Stomach smooth muscle (tissue), 2 donors: ENCODE measurements around the gene TOGARAM1.

Experiments used
- H3K27ac ChIP-seq: one replicate; pipeline ENCODE4 v1.7.0; 2013; ENCODE audit warnings: mild to moderate bottlenecking, low read length, inconsistent platforms
- H3K27me3 ChIP-seq, 2 donors: one replicate each; pipeline ENCODE4 v1.7.0; 2013; ENCODE audit warnings: low read length in 2 of 2; ENCODE audit not compliant: insufficient read depth in 2 of 2, control insufficient read depth in 1 of 2
- H3K36me3 ChIP-seq, 2 donors: one replicate each; pipeline ENCODE4 v1.7.0; 2013; ENCODE audit warnings: low read length in 2 of 2; ENCODE audit not compliant: control insufficient read depth in 2 of 2, insufficient read depth in 2 of 2
- H3K4me1 ChIP-seq: one replicate; pipeline ENCODE4 v1.7.0; 2013; ENCODE audit warnings: low read length; ENCODE audit not compliant: control insufficient read depth, insufficient read depth
- H3K4me3 ChIP-seq, 2 donors: one replicate each; pipeline ENCODE4 v1.7.0; 2013; ENCODE audit warnings: low read length in 2 of 2
- H3K9ac ChIP-seq, 2 donors: one replicate each; pipeline ENCODE4 v1.7.0; 2013; ENCODE audit warnings: low read length in 2 of 2, mild to moderate bottlenecking in 1 of 2
- H3K9me3 ChIP-seq, 2 donors: one replicate each; pipeline ENCODE4 v1.7.0; 2013; ENCODE audit warnings: low read length in 2 of 2; ENCODE audit not compliant: control insufficient read depth in 2 of 2
- donor health status: healthy.
- donor health status: Pancreatic carcinoma.

The TOGARAM1 gene

GRCh38 chr14:44963775-44964380, 1.9 kb downstream of the TOGARAM1 start:
- H3K27ac ChIP-seq, result no peak overlapping the region

GRCh38 chr14:44966601-44967336, 4.8 kb downstream of the TOGARAM1 start:
- Histone ChIP-seq H3K9ac (no peak overlapping the region), H3K4me3 (peak overlapping the region; percentile 1 to 44), H3K27ac (no peak overlapping the region), H3K27me3 (no peaks in the 10 kb centered on the region), H3K9me3 (no peaks in the 10 kb centered on the region), H3K4me1 (peaks cover 14% of the 10 kb centered on the region), H3K36me3 (no peaks in the 10 kb centered on the region)

More at GRCh38 chr14:44963775-44964380, 1.9 kb downstream of the TOGARAM1 start:
- H3K9ac ChIP-seq, result peak overlapping the region; percentile 79 to 80
- H3K4me1 ChIP-seq, result peaks cover 14% of the 10 kb centered on the region
- H3K36me3 ChIP-seq, result no peaks in the 10 kb centered on the region
- H3K9me3 ChIP-seq, result no peaks in the 10 kb centered on the region
- H3K4me3 ChIP-seq, result peak overlapping the region; percentile 97 to 99
- H3K27me3 ChIP-seq, result no peaks in the 10 kb centered on the region

GRCh38 chr14:44968714-44969113, 6.7 kb downstream of the TOGARAM1 start:
- Histone ChIP-seq H3K36me3 (no peaks in the 10 kb centered on the region), H3K9me3 (no peaks in the 10 kb centered on the region), H3K27me3 (no peaks in the 10 kb centered on the region), H3K9ac (no peak overlapping the region), H3K27ac (no peak overlapping the region), H3K4me1 (peaks cover 5% of the 10 kb centered on the region), H3K4me3 (no peak overlapping the region)

GRCh38 chr14:44970907-44971306, 8.9 kb downstream of the TOGARAM1 start:
- no peaks in the 10 kb centered on the region for H3K9me3 ChIP-seq
- no peak overlapping the region for H3K4me3 ChIP-seq
- no peak overlapping the region for H3K9ac ChIP-seq
- no peaks in the 10 kb centered on the region for H3K36me3 ChIP-seq
- no peaks in the 10 kb centered on the region for H3K4me1 ChIP-seq
- no peaks in the 10 kb centered on the region for H3K27me3 ChIP-seq
- no peak overlapping the region for H3K27ac ChIP-seq

- H3K36me3 ChIP-seq, result no peaks in the 10 kb centered on the region
- H3K4me1 ChIP-seq, result no peaks in the 10 kb centered on the region
- H3K27ac ChIP-seq, result no peak overlapping the region
- H3K9ac ChIP-seq, result no peak overlapping the region
- H3K27me3 ChIP-seq, result no peaks in the 10 kb centered on the region
- no peak overlapping the region for H3K4me3 ChIP-seq
- no peaks in the 10 kb centered on the region for H3K9me3 ChIP-seq
Observed at GRCh38 chr14:44971459-44971858, 9.5 kb downstream of the TOGARAM1 start.

GRCh38 chr14:44979273-44979672, 17.3 kb downstream of the TOGARAM1 start:
- Histone ChIP-seq H3K4me3 (no peak overlapping the region), H3K27me3 (no peaks in the 10 kb centered on the region), H3K36me3 (no peaks in the 10 kb centered on the region), H3K4me1 (no peaks in the 10 kb centered on the region), H3K27ac (no peak overlapping the region), H3K9me3 (no peaks in the 10 kb centered on the region), H3K9ac (no peak overlapping the region)

- no peak overlapping the region for H3K27ac ChIP-seq
- no peaks in the 10 kb centered on the region for H3K4me1 ChIP-seq
- H3K9ac ChIP-seq, result no peak overlapping the region
- H3K4me3 ChIP-seq, result no peak overlapping the region
- H3K9me3 ChIP-seq, result no peaks in the 10 kb centered on the region
- no peaks in the 10 kb centered on the region for H3K27me3 ChIP-seq
- H3K36me3 ChIP-seq, result no peaks in the 10 kb centered on the region
Observed at GRCh38 chr14:44979740-44980356, 17.9 kb downstream of the TOGARAM1 start.

GRCh38 chr14:44981198-44981597, 19.2 kb downstream of the TOGARAM1 start:
- no peaks in the 10 kb centered on the region for H3K36me3 ChIP-seq
- no peaks in the 10 kb centered on the region for H3K9me3 ChIP-seq
- H3K27me3 ChIP-seq, result no peaks in the 10 kb centered on the region
- H3K9ac ChIP-seq, result no peak overlapping the region
- H3K27ac ChIP-seq, result no peak overlapping the region
- H3K4me1 ChIP-seq, result no peaks in the 10 kb centered on the region
- no peak overlapping the region for H3K4me3 ChIP-seq

GRCh38 chr14:44982594-44982993, 20.6 kb downstream of the TOGARAM1 start:
- Histone ChIP-seq H3K4me3 (no peak overlapping the region), H3K36me3 (no peaks in the 10 kb centered on the region), H3K27ac (no peak overlapping the region), H3K27me3 (no peaks in the 10 kb centered on the region), H3K9me3 (no peaks in the 10 kb centered on the region), H3K9ac (no peak overlapping the region), H3K4me1 (no peaks in the 10 kb centered on the region)

- no peak overlapping the region for H3K9ac ChIP-seq
- no peaks in the 10 kb centered on the region for H3K36me3 ChIP-seq
- no peaks in the 10 kb centered on the region for H3K4me1 ChIP-seq
- no peaks in the 10 kb centered on the region for H3K27me3 ChIP-seq
- no peak overlapping the region for H3K27ac ChIP-seq
- H3K4me3 ChIP-seq, result no peak overlapping the region
- no peaks in the 10 kb centered on the region for H3K9me3 ChIP-seq
Observed at GRCh38 chr14:44988694-44989093, 26.7 kb downstream of the TOGARAM1 start.
